Occipital lobe (tissue), 2 donors: ENCODE results near the gene FABP3. TPM values are rescaled to one million over a fixed set of nuclear protein-coding genes. Genes with fewer than 3 reads are reported as not detected.

Experiments used
- DNase-seq: peaks from one replicate; lab custom pipeline; 2025; lab: John Stamatoyannopoulos, UW
- total RNA-seq: library from RNA; depleted of rRNA; stranded (reverse); fragments of >200 nt; gene quantifications from one replicate; pipeline ENCODE4 v1.2.3, GENCODE V29; 2014

The FABP3 gene
- total RNA-seq, 1 donor from 2014 or later, result 93.1 TPM

DNA sequence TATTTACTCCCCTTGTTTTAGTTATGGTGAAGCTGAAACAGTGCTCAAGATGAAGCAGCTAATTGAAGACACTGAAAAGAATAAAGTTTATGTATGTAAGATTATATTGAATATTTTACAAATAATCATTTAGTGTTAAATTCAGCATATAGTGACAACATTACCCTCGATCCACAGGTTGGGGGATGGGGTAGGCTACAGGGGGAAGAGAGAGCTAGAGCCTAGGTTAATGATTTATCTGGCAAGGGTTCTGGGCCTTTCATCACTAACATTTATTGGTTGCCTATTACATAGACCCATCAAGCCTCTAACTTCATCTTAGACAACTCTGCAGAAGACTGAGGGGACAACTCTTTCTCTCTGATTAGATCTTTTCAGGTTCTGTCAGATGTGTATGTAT is 54.7 kb downstream of the FABP3 start:
- no peak for DNase-seq

DNA sequence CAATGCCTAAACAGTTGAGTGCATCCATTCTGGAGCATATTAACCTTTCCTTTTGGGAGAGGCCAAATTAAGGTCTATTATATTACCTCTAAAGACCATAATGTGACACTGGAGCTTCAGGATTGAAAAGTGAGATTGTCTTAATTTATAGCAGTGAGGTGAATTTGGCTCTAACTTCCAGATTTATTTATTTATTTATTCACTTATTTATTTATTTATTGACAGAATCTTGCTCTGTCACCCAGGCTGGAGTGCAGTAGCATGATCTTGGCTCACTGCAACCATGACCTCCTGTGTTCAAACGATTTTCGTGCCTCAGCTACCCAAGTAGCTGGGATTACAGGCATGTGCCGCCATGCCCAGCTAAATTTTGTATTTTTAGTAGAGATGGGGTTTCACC is 57.0 kb downstream of the FABP3 start:
- no peak for DNase-seq

Other genes starting within 250 kb of the FABP3 start
- gene NKAIN1, start 133.2 kb downstream of the FABP3 start, total RNA-seq, result 33.4 TPM
- gene SNRNP40, start 76.3 kb downstream of the FABP3 start, total RNA-seq, result 102 TPM
- 36.0 TPM for gene ZCCHC17, start 76.0 kb downstream of the FABP3 start, total RNA-seq
- gene SERINC2, start 40.1 kb upstream of the FABP3 start, total RNA-seq, result 1.7 TPM
- gene TINAGL1, start 203.4 kb upstream of the FABP3 start, total RNA-seq, result 2.8 TPM
- gene HCRTR1, start 244.6 kb upstream of the FABP3 start, total RNA-seq, result 1.1 TPM